Measurements from ENCODE around the gene PKP4.

The PKP4 gene

GRCh38 chr2:158651358-158652057 is 194.8 kb downstream of the PKP4 start:
- no peak for DNase-seq (ENCODE audit: low read depth in 2 of 2)

- no peak for DNase-seq (ENCODE audit: low read depth in 2 of 2)
Measured at GRCh38 chr2:158655628-158656027, 198.9 kb downstream of the PKP4 start.

GRCh38 chr2:158656492-158657229 is 199.9 kb downstream of the PKP4 start:
- no peak for DNase-seq (ENCODE audit: low read depth in 2 of 2)

- no peak for DNase-seq (ENCODE audit: low read depth in 2 of 2)
Measured at GRCh38 chr2:158658396-158658795, 201.6 kb downstream of the PKP4 start.

- no peak for DNase-seq (ENCODE audit: low read depth in 2 of 2)
Measured at GRCh38 chr2:158659483-158659882, 202.7 kb downstream of the PKP4 start.

GRCh38 chr2:158661231-158661630 is 204.5 kb downstream of the PKP4 start:
- DNase-seq (ENCODE audit: low read depth in 2 of 2) = no peak

GRCh38 chr2:158662421-158662820 is 205.7 kb downstream of the PKP4 start:
- DNase-seq (ENCODE audit: low read depth in 2 of 2) = no peak

- DNase-seq (ENCODE audit: low read depth in 2 of 2) = no peak
Measured at GRCh38 chr2:158663796-158664195, 207.0 kb downstream of the PKP4 start.

- no peak for DNase-seq (ENCODE audit: low read depth in 2 of 2)
Measured at GRCh38 chr2:158664987-158665386, 208.2 kb downstream of the PKP4 start.

- DNase-seq (ENCODE audit: low read depth in 2 of 2) = no peak
Measured at GRCh38 chr2:158665536-158666302, 209.0 kb downstream of the PKP4 start.

- DNase-seq (ENCODE audit: low read depth in 2 of 2) = no peak
Measured at GRCh38 chr2:158666969-158667368, 210.2 kb downstream of the PKP4 start.

GRCh38 chr2:158667586-158667985 is 210.8 kb downstream of the PKP4 start:
- DNase-seq (ENCODE audit: low read depth in 2 of 2) = no peak

GRCh38 chr2:158668001-158668765 is 211.4 kb downstream of the PKP4 start:
- DNase-seq (ENCODE audit: low read depth in 2 of 2) = no peak

- no peak for DNase-seq (ENCODE audit: low read depth in 2 of 2)
Measured at GRCh38 chr2:158670292-158670691, 213.5 kb downstream of the PKP4 start.

GRCh38 chr2:158671360-158672245 is 214.9 kb downstream of the PKP4 start:
- DNase-seq (ENCODE audit: low read depth in 2 of 2) = no peak

GRCh38 chr2:158676295-158676694 is 219.5 kb downstream of the PKP4 start:
- no peak for DNase-seq (ENCODE audit: low read depth in 2 of 2)

- DNase-seq (ENCODE audit: low read depth in 2 of 2) = no peak
Measured at GRCh38 chr2:158676696-158677095, 219.9 kb downstream of the PKP4 start.

- no peak for DNase-seq (ENCODE audit: low read depth in 2 of 2)
Measured at GRCh38 chr2:158677542-158677941, 220.8 kb downstream of the PKP4 start.

- DNase-seq (ENCODE audit: low read depth in 2 of 2) = no peak
Measured at GRCh38 chr2:158681816-158682215, 225.1 kb downstream of the PKP4 start.

- DNase-seq (ENCODE audit: low read depth in 2 of 2) = no peak
Measured at GRCh38 chr2:158685646-158686045, 228.9 kb downstream of the PKP4 start.

- no peak for DNase-seq (ENCODE audit: low read depth in 2 of 2)
Measured at GRCh38 chr2:158686210-158686691, 229.5 kb downstream of the PKP4 start.
